Fibroblast of mammary gland (primary cell): Measurements from ENCODE around the gene SSTR5.
A peak's percentile ranks its signal among the peaks of the same experiment; 100 is the strongest.

Source experiments
- DNase-seq: peaks from one replicate; pipeline ENCODE4 v3.0.0-alpha.2; 2010; ENCODE audit warnings: low read depth
- H3K4me3 ChIP-seq: 2 replicates; pipeline ENCODE4 v1.5.1; 2011; ENCODE audit warnings: low read depth, mild to moderate bottlenecking, low read length, moderate library complexity; ENCODE audit not compliant: control insufficient read depth
- TF ChIP-seq, protein P1 (sequence below): conservative IDR thresholded peaks from 2 replicates; pipeline ENCODE4 v1.5.1; 2011; ENCODE audit warnings: low read depth, low read length, inconsistent platforms; ENCODE audit not compliant: control insufficient read depth, insufficient read depth

The SSTR5 gene

DNA sequence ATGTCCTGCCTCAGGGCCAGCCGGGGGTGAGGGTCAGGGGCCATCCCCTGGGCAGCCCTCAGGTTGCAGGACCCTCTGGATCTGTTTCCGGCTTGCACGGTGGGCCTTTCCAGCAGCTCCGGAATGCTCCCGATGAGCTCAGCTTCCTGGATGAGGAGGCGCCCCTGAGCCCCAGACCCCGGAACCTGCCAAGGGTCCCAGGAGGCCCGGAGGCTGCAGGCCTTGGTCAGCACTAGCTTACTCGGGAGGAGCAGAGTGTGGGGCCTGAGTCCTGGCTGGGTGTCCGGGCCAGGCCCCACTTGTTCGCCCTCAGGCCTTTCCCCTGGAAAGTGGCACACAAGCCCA lies 31.1 kb downstream of the SSTR5 start:
- no peak overlapping the region for H3K4me3 ChIP-seq
- TF ChIP-seq, protein P1, sequence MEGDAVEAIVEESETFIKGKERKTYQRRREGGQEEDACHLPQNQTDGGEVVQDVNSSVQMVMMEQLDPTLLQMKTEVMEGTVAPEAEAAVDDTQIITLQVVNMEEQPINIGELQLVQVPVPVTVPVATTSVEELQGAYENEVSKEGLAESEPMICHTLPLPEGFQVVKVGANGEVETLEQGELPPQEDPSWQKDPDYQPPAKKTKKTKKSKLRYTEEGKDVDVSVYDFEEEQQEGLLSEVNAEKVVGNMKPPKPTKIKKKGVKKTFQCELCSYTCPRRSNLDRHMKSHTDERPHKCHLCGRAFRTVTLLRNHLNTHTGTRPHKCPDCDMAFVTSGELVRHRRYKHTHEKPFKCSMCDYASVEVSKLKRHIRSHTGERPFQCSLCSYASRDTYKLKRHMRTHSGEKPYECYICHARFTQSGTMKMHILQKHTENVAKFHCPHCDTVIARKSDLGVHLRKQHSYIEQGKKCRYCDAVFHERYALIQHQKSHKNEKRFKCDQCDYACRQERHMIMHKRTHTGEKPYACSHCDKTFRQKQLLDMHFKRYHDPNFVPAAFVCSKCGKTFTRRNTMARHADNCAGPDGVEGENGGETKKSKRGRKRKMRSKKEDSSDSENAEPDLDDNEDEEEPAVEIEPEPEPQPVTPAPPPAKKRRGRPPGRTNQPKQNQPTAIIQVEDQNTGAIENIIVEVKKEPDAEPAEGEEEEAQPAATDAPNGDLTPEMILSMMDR, result no peak
- no peak for DNase-seq

DNA sequence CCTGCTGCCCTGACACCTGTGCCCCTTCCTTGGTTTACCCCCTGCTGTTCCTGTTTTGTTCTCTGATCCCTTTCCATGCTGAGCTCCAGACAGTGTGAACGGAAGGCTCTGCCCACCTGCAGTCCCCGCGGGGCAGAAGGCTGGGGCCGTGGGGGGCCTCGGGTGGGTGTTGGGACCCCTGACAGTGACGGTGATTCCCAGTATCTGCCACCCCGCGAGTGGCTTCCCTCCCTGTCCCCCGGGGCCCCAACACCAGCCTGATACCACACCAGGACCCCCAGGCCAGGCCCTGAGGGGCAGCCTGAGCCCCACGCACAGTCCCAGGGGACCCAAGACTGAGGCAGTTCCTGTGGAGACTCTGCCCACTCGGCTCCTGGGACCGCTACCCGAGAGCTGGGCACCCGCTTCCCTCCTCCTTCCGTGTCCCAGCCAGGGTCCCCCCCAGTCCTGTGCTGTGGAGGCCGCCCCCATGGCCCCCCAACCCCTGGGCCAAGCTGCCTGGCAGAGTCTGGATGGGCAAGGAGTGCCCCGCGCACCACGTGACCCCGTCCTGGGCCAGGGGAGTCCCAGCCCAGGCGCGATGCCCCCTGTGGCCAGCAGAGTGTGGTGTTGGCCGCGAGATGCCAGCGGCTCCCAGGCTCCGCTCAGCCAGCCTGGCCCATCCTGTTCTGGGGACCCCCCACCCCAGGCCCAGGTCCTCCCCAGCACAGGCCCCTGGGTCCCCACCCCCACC lies 33.5 kb downstream of the SSTR5 start:
- DNase-seq, result peak; percentile 33
- TF ChIP-seq, protein P1, result peak; percentile 63
- H3K4me3 ChIP-seq, result no peak overlapping the region

DNA sequence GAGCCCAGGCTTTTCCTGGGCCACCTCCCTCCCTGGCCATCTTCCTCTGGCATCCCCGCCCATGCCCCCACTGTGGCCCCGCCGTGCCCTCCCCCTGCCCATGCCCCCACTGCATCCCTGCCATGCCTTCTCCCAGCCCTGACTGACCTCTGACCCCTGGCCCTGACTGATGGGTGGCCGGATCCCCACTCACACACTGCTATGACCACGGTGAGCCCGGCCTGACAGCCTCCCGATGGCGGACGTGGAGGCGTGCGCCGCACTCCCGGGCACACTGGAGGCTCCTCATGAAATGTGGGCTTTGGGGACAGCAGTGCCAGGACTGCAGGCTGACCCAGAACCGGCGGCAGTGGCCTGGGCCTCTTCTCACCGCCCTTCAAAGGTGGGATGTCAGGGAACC lies 34.1 kb downstream of the SSTR5 start:
- TF ChIP-seq, protein P1, result no peak
- DNase-seq, result no peak

DNA sequence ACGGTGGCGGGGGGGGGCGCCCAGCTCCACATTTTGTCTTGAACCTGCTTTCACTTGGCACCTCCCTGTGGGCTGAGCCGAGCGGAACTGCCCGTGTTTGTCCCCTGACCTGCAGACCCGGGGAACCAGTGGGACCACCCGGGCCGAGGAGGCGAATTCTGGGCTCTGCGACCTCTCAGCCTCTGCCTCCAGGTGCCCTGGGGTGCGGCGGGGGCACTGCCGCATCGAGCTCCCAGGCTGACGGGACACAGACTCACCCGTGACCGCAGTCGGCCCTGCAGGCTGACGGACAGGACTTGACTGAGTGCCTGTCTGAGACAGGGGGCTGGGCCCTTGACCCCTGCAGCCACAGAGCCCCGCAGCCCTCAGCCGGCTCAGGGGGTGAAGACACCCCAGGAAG lies 34.6 kb downstream of the SSTR5 start:
- H3K4me3 ChIP-seq, result no peak overlapping the region
- DNase-seq, result no peak
- TF ChIP-seq, protein P1, result no peak

More for the DNA sequence above, 34.1 kb downstream of the SSTR5 start:
- H3K4me3 ChIP-seq, result no peak overlapping the region

DNA sequence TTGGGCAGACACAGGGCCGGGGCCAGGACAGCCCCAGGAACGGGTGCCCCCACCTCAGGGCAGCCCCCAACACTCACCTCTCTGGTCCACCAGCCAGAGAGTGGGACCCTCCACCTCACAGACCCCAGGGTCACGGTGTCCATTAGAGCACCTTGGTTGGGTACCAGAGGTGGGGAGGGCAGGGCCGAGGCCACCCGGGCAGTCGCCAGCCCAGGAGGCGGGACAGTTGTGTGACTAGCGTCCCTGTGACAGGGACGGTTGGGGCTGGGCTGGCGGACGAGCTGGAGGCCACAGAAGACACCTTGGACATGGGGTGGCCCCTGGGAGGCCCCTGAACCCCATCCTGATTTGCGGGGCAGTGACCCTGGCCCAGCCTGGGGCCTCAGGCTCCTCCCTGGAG lies 35.2 kb downstream of the SSTR5 start:
- H3K4me3 ChIP-seq, result no peak overlapping the region
- TF ChIP-seq, protein P1, result no peak
- DNase-seq, result no peak

DNA sequence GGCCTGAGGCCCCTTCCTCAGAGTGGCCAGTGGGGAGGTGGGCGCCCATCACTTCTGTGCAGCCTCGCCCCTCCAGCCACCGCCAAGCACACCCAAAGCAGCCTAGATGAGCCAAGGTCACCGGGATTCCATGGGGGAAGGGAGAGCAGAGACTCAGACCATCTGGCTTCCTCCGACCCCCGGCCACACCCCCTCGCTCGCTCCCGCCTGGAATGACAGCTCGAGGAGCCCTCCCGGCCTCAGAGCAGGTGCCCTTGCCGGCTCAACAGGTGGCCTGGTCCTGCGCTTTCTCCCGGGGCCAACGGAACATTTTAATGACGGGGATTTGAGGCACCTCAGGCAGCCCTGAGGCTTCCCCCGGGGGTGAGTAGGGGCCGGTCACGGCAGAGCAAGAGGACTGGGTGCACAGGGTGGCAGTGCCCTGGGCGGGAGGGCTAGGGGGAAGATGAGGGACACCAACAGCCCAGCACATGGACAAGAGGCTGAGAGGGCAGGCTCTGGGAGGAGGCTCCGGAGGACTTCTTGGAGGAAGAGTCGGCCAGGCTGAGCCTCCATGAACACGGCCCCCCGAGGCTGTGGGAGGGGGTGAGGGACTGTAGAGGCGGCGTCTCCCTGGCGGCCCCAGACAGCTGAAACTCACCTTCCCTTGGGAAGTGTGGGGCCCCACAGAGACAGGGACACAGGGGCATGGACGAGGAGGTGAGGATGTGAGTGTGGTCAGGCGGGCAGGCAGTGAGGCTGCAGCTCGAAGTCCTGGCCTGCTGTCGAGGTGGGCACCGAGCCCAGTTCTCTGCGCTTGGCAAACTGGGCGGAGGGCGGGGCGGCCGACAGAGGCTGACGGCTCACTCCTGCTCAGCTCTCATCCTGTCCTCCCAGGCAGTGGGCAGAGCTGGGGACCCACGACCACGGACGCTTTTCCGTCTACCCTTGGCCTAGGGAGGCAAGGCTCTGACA lies 36.0 kb downstream of the SSTR5 start:
- DNase-seq, result peak; percentile 10
- H3K4me3 ChIP-seq, result no peak overlapping the region
- TF ChIP-seq, protein P1, result no peak
